Endothelial cell of umbilical vein (primary cell): ENCODE measurements around the gene RRP15.

ENCODE experiments used
- CTCF ChIP-seq, 2 donors: IDR thresholded peaks; 1 replicate in 1 of 2; 2 replicates in 1 of 2; pipeline ENCODE4 v1.5.1; 2011; ENCODE audit warnings: low read length in 2 of 2, mild to moderate bottlenecking in 2 of 2, moderate library complexity in 2 of 2, control low read depth in 1 of 2, inconsistent platforms in 1 of 2, low read depth in 1 of 2; ENCODE audit not compliant: insufficient read depth in 1 of 2; ENCODE audit errors: extremely low read depth in 1 of 2
- EZH2 ChIP-seq: IDR thresholded peaks from 2 replicates; pipeline ENCODE4 v1.6.1; 2012; ENCODE audit warnings: borderline replicate concordance, low read depth, mild to moderate bottlenecking, moderate library complexity, low read length, inconsistent platforms; ENCODE audit not compliant: severe bottlenecking
- FOS ChIP-seq: IDR thresholded peaks from 2 replicates; pipeline ENCODE4 v1.6.1; 2011; ENCODE audit warnings: mild to moderate bottlenecking, low read length, moderate library complexity, borderline replicate concordance; ENCODE audit not compliant: insufficient read depth
- GATA2 ChIP-seq: IDR thresholded peaks from 2 replicates; pipeline ENCODE4 v1.7.0; 2011; ENCODE audit warnings: low read depth, mild to moderate bottlenecking, moderate library complexity, mixed read lengths, low read length; ENCODE audit not compliant: insufficient read length, insufficient read depth
- JUN ChIP-seq: IDR thresholded peaks from 2 replicates; pipeline ENCODE4 v1.6.1; 2011; ENCODE audit warnings: borderline replicate concordance, low read depth; ENCODE audit not compliant: insufficient read length, insufficient read depth
- MYC ChIP-seq: IDR thresholded peaks from one replicate; pipeline ENCODE4 v1.6.1; 2011; ENCODE audit warnings: mild to moderate bottlenecking, low read depth, low read length
- POLR2A ChIP-seq: IDR thresholded peaks from 2 replicates; pipeline ENCODE4 v1.6.1; 2012; ENCODE audit warnings: low read depth, mild to moderate bottlenecking, control low read depth, low read length
- POLR2AphosphoS5 ChIP-seq: IDR thresholded peaks from 2 replicates; pipeline ENCODE4 v1.6.1; 2012; ENCODE audit warnings: low read depth, mild to moderate bottlenecking, control low read depth, low read length, moderate library complexity; ENCODE audit not compliant: insufficient read depth
- TF ChIP-seq, protein P1 (sequence below): IDR thresholded peaks from 2 replicates; pipeline ENCODE4 v1.6.1; 2011; ENCODE audit not compliant: insufficient read depth, insufficient read length

- no peak for TF ChIP-seq CTCF (IDR thresholded peaks at IDR 0.05; ENCODE audit: extremely low read depth in 1 of 2, insufficient read depth in 1 of 2, low read depth in 1 of 2, low read length in 2 of 2)
- TF ChIP-seq POLR2A: no peak
- no peak for TF ChIP-seq MYC
- TF ChIP-seq EZH2: no peak
- TF ChIP-seq POLR2AphosphoS5: no peak
- TF ChIP-seq, protein P1, sequence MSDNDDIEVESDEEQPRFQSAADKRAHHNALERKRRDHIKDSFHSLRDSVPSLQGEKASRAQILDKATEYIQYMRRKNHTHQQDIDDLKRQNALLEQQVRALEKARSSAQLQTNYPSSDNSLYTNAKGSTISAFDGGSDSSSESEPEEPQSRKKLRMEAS: no peak
- TF ChIP-seq JUN: no peak
- no peak for TF ChIP-seq FOS
- TF ChIP-seq GATA2: no peak
Measured at GRCh38 chr1:218297867-218298266, 12.8 kb downstream of the RRP15 start.
